WTC11 (cell line): ENCODE data around the gene ABHD6. TPM values are rescaled to one million over a fixed set of nuclear protein-coding genes. Genes with fewer than 3 reads are reported as not detected.
"Not testable (repeated sequence)": the region's sequence is repeated elsewhere in the genome, so short reads cannot be mapped to it uniquely, and the experiment has no call there.

Experiments used
- ATAC-seq: fragments of 200-7000 bp; cut with Tn5 transposase; 2 replicates; pipeline ENCODE4 v1.10.0; 2021; ENCODE audit warnings: mild to moderate bottlenecking, moderate library complexity
- CTCF ChIA-PET: fragments of 300-600 bp; sonication (Branson Sonifier 250); formaldehyde crosslinking; loops from one replicate; lab custom pipeline; 2021; ENCODE audit warnings: antibody characterized with exemption; lab: Charles Lee
- POLR2A ChIA-PET: fragments of 350-600 bp; sonication (Branson Sonifier 250); formaldehyde crosslinking; loops from one replicate; lab custom pipeline; 2021; ENCODE audit warnings: antibody characterized with exemption; lab: Charles Lee
- DNase-seq: peaks from one replicate; pipeline ENCODE4 v3.0.0; 2021; ENCODE audit warnings: low spot score
- H3K27ac Mint-ChIP-seq: 2 replicates; pipeline ENCODE4 v1.8.0; 2021; ENCODE audit warnings: mixed read lengths
- H3K27me3 Mint-ChIP-seq: 2 replicates; pipeline ENCODE4 v1.8.0; 2021; ENCODE audit warnings: low read depth, mild to moderate bottlenecking, moderate library complexity, mixed read lengths
- H3K36me3 Mint-ChIP-seq: 2 replicates; pipeline ENCODE4 v1.8.0; 2021; ENCODE audit warnings: mixed read lengths
- H3K4me1 Mint-ChIP-seq: 2 replicates; pipeline ENCODE4 v1.8.0; 2022; ENCODE audit warnings: mixed read lengths
- H3K4me3 Mint-ChIP-seq: 2 replicates; pipeline ENCODE4 v1.8.0; 2021; ENCODE audit warnings: mild to moderate bottlenecking, moderate library complexity, mixed read lengths
- H3K9me3 Mint-ChIP-seq: 2 replicates; pipeline ENCODE4 v1.8.0; 2021; ENCODE audit warnings: mixed read lengths
- GTF2I ChIP-seq: fragments of 250-450 bp; sonication (Bioruptor Pico); conservative IDR thresholded peaks from 2 replicates; pipeline ENCODE4 v1.4.0; 2021; ENCODE audit warnings: mild to moderate bottlenecking
- JAZF1 ChIP-seq: fragments of 250-450 bp; sonication (Bioruptor Pico); IDR thresholded peaks from 2 replicates; pipeline ENCODE4 v1.9.0; 2021; ENCODE audit warnings: moderate library complexity, mild to moderate bottlenecking, inconsistent platforms
- RELA ChIP-seq: sonication (generic); formaldehyde crosslinking; IDR thresholded peaks from 2 replicates; pipeline ENCODE4 v1.8.1; 2022; ENCODE audit warnings: missing genetic modification reagents, mild to moderate bottlenecking, borderline replicate concordance
- SP1 ChIP-seq: sonication (generic); formaldehyde crosslinking; conservative IDR thresholded peaks from 2 replicates; pipeline ENCODE4 v1.8.1; 2022; ENCODE audit warnings: missing genetic modification reagents
- ZNF263 ChIP-seq: sonication (generic); formaldehyde crosslinking; IDR thresholded peaks from 2 replicates; pipeline ENCODE4 v1.8.1; 2022; ENCODE audit warnings: low read depth, mild to moderate bottlenecking, moderate library complexity, missing genetic modification reagents
- total RNA-seq: library from RNA; stranded (reverse); gene quantifications from 3 replicates; pipeline ENCODE4 v1.2.3, GENCODE V29; 2021
- TF ChIP-seq, protein P1 (sequence below): sonication (generic); formaldehyde crosslinking; IDR thresholded peaks from 2 replicates; pipeline ENCODE4 v1.8.0; 2022; ENCODE audit warnings: mild to moderate bottlenecking, missing genetic modification reagents
- TF ChIP-seq, protein P2 (sequence below): sonication (generic); formaldehyde crosslinking; IDR thresholded peaks from 2 replicates; pipeline ENCODE4 v1.8.1; 2023; ENCODE audit warnings: mild to moderate bottlenecking, missing genetic modification reagents, moderate library complexity
- TF ChIP-seq, protein P3 (sequence below): fragments of 250-450 bp; sonication (Bioruptor Pico); IDR thresholded peaks from 2 replicates; pipeline ENCODE4 v1.8.0; 2021; ENCODE audit warnings: mild to moderate bottlenecking
- TF ChIP-seq, protein P4 (sequence below): fragments of 250-450 bp; sonication (Bioruptor Pico); IDR thresholded peaks from 2 replicates; pipeline ENCODE4 v1.9.0; 2021; ENCODE audit warnings: mild to moderate bottlenecking, borderline replicate concordance
- TF ChIP-seq, protein P5 (sequence below): sonication (generic); formaldehyde crosslinking; IDR thresholded peaks from 2 replicates; pipeline ENCODE4 v1.8.1; 2022; ENCODE audit warnings: low read depth, missing genetic modification reagents, borderline replicate concordance

The ABHD6 gene
- total RNA-seq, 1 experiment from 2014 or later = 5.4 TPM

DNA sequence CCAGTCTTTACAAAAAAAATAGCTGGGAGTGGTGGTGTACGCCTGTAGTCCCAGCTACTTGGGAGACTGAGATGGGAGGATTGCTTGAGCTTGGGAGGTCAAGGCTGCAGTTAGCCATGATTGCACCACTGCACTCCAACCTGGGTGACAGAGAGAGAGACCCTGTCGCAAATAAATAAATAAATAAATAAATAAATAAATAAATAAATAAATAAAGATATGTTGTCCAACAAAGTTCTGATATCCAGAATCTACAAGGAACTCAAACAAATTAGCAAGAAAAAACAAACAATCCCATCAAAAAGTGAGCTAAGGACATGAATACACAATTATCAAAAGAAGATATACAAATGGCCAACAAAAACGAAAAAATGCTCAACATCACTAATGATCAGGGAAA is 9.7 kb upstream of the ABHD6 start:
- peaks cover 12% of the 10 kb centered on the region for H3K27me3 Mint-ChIP-seq
- H3K9me3 Mint-ChIP-seq, DNase-seq, H3K4me3 Mint-ChIP-seq, POLR2A ChIA-PET, H3K27ac Mint-ChIP-seq, H3K36me3 Mint-ChIP-seq, H3K4me1 Mint-ChIP-seq, ATAC-seq: not testable (repeated sequence)
- CTCF ChIA-PET = interaction anchor here (1.1 to 1.3 kb wide), 4 partner anchors 10 to 51 kb away, joined by 3 to 6 read pairs (median 4); no protein-coding TSS in a partner anchor

DNA sequence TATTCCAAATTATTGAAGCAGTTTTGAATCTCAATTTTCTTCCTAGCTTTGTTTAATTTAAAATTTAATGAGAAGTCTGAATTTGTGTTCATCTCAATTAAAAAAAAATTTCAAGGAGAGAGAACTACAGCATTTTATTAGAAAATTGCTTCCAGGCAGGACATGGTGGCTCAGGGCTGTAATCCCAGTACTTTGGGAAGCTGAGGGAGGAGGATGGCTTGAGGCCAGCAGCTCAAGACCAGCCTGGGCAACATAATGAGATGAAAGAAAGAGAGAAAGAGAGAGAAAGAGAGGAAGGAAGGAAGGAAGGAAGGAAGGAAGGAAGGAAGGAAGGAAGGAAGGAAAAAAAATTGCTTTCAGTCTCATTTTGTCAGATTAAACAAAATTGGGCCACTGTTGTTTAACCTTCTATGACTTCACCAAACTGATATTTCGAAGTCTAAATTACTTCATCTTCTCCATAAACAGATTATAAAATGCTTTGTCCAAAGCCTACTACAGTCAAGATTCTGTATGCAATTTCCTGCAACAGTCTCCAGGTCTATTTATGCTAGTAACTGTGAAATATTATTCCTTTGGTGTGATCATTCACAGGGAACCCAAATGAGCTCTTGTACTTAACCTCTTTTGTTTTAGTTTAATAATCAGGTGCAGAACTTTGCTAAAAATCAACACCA is 6.6 kb upstream of the ABHD6 start:
- peaks cover 36% of the 10 kb centered on the region for H3K27me3 Mint-ChIP-seq
- no peak for DNase-seq
- CTCF ChIA-PET = interaction anchor here (0.7 to 2.6 kb wide), 7 partner anchors 10 to 75 kb away, joined by 4 to 16 read pairs (median 5); partner anchors contain the start of genes HTD2 and RPP14
- H3K4me3 Mint-ChIP-seq = no peak overlapping the region
- H3K27ac Mint-ChIP-seq = no peak overlapping the region
- H3K9me3 Mint-ChIP-seq = no peaks in the 10 kb centered on the region; the same call in 1 of the 2 replicates
- POLR2A ChIA-PET = no interaction called here
- TF ChIP-seq, protein P1, sequence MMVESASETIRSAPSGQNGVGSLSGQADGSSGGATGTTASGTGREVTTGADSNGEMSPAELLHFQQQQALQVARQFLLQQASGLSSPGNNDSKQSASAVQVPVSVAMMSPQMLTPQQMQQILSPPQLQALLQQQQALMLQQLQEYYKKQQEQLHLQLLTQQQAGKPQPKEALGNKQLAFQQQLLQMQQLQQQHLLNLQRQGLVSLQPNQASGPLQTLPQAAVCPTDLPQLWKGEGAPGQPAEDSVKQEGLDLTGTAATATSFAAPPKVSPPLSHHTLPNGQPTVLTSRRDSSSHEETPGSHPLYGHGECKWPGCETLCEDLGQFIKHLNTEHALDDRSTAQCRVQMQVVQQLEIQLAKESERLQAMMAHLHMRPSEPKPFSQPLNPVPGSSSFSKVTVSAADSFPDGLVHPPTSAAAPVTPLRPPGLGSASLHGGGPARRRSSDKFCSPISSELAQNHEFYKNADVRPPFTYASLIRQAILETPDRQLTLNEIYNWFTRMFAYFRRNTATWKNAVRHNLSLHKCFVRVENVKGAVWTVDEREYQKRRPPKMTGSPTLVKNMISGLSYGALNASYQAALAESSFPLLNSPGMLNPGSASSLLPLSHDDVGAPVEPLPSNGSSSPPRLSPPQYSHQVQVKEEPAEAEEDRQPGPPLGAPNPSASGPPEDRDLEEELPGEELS (CRISPR knock-in tag) = no peak
- TF ChIP-seq SP1 (CRISPR knock-in tag) = no peak
- TF ChIP-seq ZNF263 (CRISPR knock-in tag) = no peak
- TF ChIP-seq, protein P2, sequence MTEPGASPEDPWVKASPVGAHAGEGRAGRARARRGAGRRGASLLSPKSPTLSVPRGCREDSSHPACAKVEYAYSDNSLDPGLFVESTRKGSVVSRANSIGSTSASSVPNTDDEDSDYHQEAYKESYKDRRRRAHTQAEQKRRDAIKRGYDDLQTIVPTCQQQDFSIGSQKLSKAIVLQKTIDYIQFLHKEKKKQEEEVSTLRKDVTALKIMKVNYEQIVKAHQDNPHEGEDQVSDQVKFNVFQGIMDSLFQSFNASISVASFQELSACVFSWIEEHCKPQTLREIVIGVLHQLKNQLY = no peak
- TF ChIP-seq GTF2I (CRISPR knock-in tag) = no peak
- TF ChIP-seq, protein P3, sequence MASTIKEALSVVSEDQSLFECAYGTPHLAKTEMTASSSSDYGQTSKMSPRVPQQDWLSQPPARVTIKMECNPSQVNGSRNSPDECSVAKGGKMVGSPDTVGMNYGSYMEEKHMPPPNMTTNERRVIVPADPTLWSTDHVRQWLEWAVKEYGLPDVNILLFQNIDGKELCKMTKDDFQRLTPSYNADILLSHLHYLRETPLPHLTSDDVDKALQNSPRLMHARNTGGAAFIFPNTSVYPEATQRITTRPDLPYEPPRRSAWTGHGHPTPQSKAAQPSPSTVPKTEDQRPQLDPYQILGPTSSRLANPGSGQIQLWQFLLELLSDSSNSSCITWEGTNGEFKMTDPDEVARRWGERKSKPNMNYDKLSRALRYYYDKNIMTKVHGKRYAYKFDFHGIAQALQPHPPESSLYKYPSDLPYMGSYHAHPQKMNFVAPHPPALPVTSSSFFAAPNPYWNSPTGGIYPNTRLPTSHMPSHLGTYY (CRISPR knock-in tag) = no peak
- no peak for ATAC-seq
- H3K36me3 Mint-ChIP-seq = no peaks in the 10 kb centered on the region
- no peaks in the 10 kb centered on the region for H3K4me1 Mint-ChIP-seq

DNA sequence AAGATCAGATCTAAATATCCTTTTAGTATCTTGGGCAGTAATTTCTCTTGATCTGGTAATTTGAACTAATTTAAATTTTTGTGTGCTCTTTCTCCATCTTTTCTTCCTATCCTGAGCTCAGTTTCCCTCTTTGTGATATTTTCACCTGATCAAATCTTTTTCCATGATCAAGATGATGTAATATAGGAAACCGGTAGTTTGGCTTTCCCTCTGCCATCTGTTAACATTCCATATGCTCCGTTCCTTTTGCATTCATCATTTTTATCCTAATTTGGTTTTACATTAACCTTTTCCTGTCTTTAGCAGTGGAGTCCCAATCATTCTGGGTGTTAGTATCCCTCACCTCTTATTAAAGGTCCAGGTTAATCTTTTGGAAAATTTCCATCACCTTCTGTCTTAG is 5.9 kb upstream of the ABHD6 start:
- ChIA-PET POLR2A (no interaction called here), CTCF (interaction anchor here (1.0 to 2.6 kb wide), 5 partner anchors 10 to 74 kb away, joined by 4 to 16 read pairs (median 4); partner anchors contain the start of genes HTD2 and RPP14)
- TF ChIP-seq RELA (CRISPR knock-in tag) (no peak), JAZF1 (CRISPR knock-in tag) (no peak), GTF2I (CRISPR knock-in tag) (no peak), ZNF263 (CRISPR knock-in tag) (no peak)
- TF ChIP-seq, protein P4, sequence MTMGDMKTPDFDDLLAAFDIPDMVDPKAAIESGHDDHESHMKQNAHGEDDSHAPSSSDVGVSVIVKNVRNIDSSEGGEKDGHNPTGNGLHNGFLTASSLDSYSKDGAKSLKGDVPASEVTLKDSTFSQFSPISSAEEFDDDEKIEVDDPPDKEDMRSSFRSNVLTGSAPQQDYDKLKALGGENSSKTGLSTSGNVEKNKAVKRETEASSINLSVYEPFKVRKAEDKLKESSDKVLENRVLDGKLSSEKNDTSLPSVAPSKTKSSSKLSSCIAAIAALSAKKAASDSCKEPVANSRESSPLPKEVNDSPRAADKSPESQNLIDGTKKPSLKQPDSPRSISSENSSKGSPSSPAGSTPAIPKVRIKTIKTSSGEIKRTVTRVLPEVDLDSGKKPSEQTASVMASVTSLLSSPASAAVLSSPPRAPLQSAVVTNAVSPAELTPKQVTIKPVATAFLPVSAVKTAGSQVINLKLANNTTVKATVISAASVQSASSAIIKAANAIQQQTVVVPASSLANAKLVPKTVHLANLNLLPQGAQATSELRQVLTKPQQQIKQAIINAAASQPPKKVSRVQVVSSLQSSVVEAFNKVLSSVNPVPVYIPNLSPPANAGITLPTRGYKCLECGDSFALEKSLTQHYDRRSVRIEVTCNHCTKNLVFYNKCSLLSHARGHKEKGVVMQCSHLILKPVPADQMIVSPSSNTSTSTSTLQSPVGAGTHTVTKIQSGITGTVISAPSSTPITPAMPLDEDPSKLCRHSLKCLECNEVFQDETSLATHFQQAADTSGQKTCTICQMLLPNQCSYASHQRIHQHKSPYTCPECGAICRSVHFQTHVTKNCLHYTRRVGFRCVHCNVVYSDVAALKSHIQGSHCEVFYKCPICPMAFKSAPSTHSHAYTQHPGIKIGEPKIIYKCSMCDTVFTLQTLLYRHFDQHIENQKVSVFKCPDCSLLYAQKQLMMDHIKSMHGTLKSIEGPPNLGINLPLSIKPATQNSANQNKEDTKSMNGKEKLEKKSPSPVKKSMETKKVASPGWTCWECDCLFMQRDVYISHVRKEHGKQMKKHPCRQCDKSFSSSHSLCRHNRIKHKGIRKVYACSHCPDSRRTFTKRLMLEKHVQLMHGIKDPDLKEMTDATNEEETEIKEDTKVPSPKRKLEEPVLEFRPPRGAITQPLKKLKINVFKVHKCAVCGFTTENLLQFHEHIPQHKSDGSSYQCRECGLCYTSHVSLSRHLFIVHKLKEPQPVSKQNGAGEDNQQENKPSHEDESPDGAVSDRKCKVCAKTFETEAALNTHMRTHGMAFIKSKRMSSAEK = no peak
- TF ChIP-seq, protein P5, sequence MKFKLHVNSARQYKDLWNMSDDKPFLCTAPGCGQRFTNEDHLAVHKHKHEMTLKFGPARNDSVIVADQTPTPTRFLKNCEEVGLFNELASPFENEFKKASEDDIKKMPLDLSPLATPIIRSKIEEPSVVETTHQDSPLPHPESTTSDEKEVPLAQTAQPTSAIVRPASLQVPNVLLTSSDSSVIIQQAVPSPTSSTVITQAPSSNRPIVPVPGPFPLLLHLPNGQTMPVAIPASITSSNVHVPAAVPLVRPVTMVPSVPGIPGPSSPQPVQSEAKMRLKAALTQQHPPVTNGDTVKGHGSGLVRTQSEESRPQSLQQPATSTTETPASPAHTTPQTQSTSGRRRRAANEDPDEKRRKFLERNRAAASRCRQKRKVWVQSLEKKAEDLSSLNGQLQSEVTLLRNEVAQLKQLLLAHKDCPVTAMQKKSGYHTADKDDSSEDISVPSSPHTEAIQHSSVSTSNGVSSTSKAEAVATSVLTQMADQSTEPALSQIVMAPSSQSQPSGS = no peak
- no peak overlapping the region for H3K4me3 Mint-ChIP-seq
- no peak for DNase-seq
- no peak for ATAC-seq
- H3K4me1 Mint-ChIP-seq = peaks cover 4% of the 10 kb centered on the region
- H3K36me3 Mint-ChIP-seq = no peaks in the 10 kb centered on the region
- H3K27me3 Mint-ChIP-seq = peaks cover 43% of the 10 kb centered on the region
- H3K9me3 Mint-ChIP-seq = no peaks in the 10 kb centered on the region; the same call in 1 of the 2 replicates
- no peak overlapping the region for H3K27ac Mint-ChIP-seq
